GM23248 (cell line): ENCODE results near the gene LRRN2. TPM values are rescaled to one million over a fixed set of nuclear protein-coding genes. Genes with fewer than 3 reads are reported as not detected.

Source experiments
- DNase-seq: peaks from one replicate; pipeline ENCODE4 v3.0.0-alpha.2; 2015
- H2AFZ ChIP-seq: fragments of 200-600 bp; sonication (generic); 2 replicates; pipeline ENCODE4 v1.6.1; 2016; ENCODE audit warnings: antibody characterized with exemption
- H3F3A ChIP-seq: fragments of 200-600 bp; sonication (generic); 2 replicates; pipeline ENCODE4 v1.6.1; 2016; ENCODE audit warnings: mild to moderate bottlenecking, antibody characterized with exemption, mixed run types; ENCODE audit not compliant: insufficient read depth
- H3K27ac ChIP-seq: fragments of 200-600 bp; sonication (generic); 2 replicates; pipeline ENCODE4 v1.5.1; 2016; ENCODE audit warnings: mild to moderate bottlenecking
- H3K27me3 ChIP-seq: fragments of 200-600 bp; sonication (generic); replicated peaks from 2 replicates; pipeline ENCODE4 v1.6.1; 2016; ENCODE audit warnings: mild to moderate bottlenecking; ENCODE audit not compliant: insufficient read depth
- H3K36me3 ChIP-seq: fragments of 200-600 bp; sonication (generic); 2 replicates; pipeline ENCODE4 v1.6.1; 2016; ENCODE audit warnings: low read depth, mild to moderate bottlenecking
- H3K4me1 ChIP-seq: fragments of 200-600 bp; sonication (generic); 2 replicates; pipeline ENCODE4 v1.6.1; 2016; ENCODE audit warnings: mild to moderate bottlenecking; ENCODE audit not compliant: insufficient read depth
- H3K4me2 ChIP-seq: fragments of 200-600 bp; sonication (generic); one replicate; pipeline ENCODE4 v1.6.1; 2016; ENCODE audit warnings: mild to moderate bottlenecking; ENCODE audit not compliant: unreplicated experiment
- H3K4me3 ChIP-seq: fragments of 200-600 bp; sonication (generic); 2 replicates; pipeline ENCODE4 v1.5.1; 2016; ENCODE audit warnings: mild to moderate bottlenecking
- H3K79me2 ChIP-seq: fragments of 200-600 bp; sonication (generic); 2 replicates; pipeline ENCODE4 v1.6.1; 2016; ENCODE audit warnings: mild to moderate bottlenecking; ENCODE audit not compliant: insufficient read depth
- H3K9ac ChIP-seq: fragments of 200-600 bp; sonication (generic); 2 replicates; pipeline ENCODE4 v1.6.1; 2016; ENCODE audit warnings: mild to moderate bottlenecking
- H3K9me2 ChIP-seq: fragments of 200-600 bp; sonication (generic); 2 replicates; pipeline ENCODE4 v1.6.1; 2016; ENCODE audit warnings: mixed run types, mild to moderate bottlenecking, moderate library complexity; ENCODE audit not compliant: insufficient read depth
- H3K9me3 ChIP-seq: fragments of 200-600 bp; sonication (generic); one replicate; pipeline ENCODE4 v1.6.1; 2017; ENCODE audit warnings: low read depth
- H4K20me1 ChIP-seq: fragments of 200-600 bp; sonication (generic); 2 replicates; pipeline ENCODE4 v1.6.0; 2016; ENCODE audit not compliant: insufficient read depth
- EZH2 ChIP-seq: fragments of 200-600 bp; sonication (generic); IDR thresholded peaks from 2 replicates; pipeline ENCODE4 v1.6.1; 2018; ENCODE audit warnings: antibody characterized with exemption, mild to moderate bottlenecking; ENCODE audit not compliant: insufficient read depth, poor library complexity, severe bottlenecking
- EZH2phosphoT487 ChIP-seq: fragments of 200-600 bp; sonication (generic); IDR thresholded peaks from 2 replicates; pipeline ENCODE4 v1.6.1; 2018; ENCODE audit warnings: antibody characterized with exemption, moderate library complexity, mild to moderate bottlenecking, low read depth; ENCODE audit not compliant: insufficient read depth
- WGBS, 2 experiments: methylation state at CpG; one replicate each; pipeline ENCODE4 v1.1.6; 2015 to 2017; ENCODE audit warnings: low lambda C conversion rate in 2 of 2, low coverage in 1 of 2; ENCODE audit errors: missing lambda C conversion rate in 2 of 2; 5-methylcytosine and 5-hydroxymethylcytosine counted together
- in situ Hi-C: fragments of 300-500 bp; cut with MboI; formaldehyde crosslinking; loops from 2 replicates; pipeline ENCODE4 v1.15.0; 2020
- polyA plus RNA-seq: library from polyadenylated mRNA; unstranded; fragments of >200 nt; fragmentation: Nextera tagmentation; extraction: Ambion mirVana; gene quantifications from 2 replicates; pipeline ENCODE4 v1.2.1, GENCODE V29; 2016
- total RNA-seq: library from RNA; depleted of rRNA; stranded (reverse); fragments of >200 nt; shearing (Covaris generic); gene quantifications from 2 replicates; pipeline ENCODE4 v1.2.3, GENCODE V29; 2014

The LRRN2 gene
- total and polyA plus RNA-seq, 2 experiments from 2014 or later, result 0.22 TPM; not detected in 1

- Histone ChIP-seq H3K4me3 (no peak overlapping the region), H3F3A (no peaks in the 10 kb centered on the region), H3K9ac (no peak overlapping the region), H3K36me3 (no peaks in the 10 kb centered on the region), H3K79me2 (no peaks in the 10 kb centered on the region), H3K4me1 (no peaks in the 10 kb centered on the region), H3K4me2 (no peak overlapping the region), H3K27ac (no peak overlapping the region), H3K9me3 (no peaks in the 10 kb centered on the region), H3K27me3 (peaks cover 62% of the 10 kb centered on the region), H4K20me1 (no peaks in the 10 kb centered on the region), H2AFZ (no peak overlapping the region), H3K9me2 (no peaks in the 10 kb centered on the region)
- 59% methylated on average over 6 of the region's 6 CpGs for WGBS, 2 experiments
- no peak for DNase-seq
- TF ChIP-seq EZH2 (no peak), EZH2phosphoT487 (no peak)
- in situ Hi-C loops, result no loop called here
These were observed 77.6 kb downstream of the LRRN2 start for GRCh38 chr1:204607910-204608309.

- H3K79me2 ChIP-seq, result no peaks in the 10 kb centered on the region
- no peak for TF ChIP-seq EZH2
- no peak for TF ChIP-seq EZH2phosphoT487
- H3K4me3 ChIP-seq, result no peak overlapping the region
- H2AFZ ChIP-seq, result no peak overlapping the region
- no peaks in the 10 kb centered on the region for H3F3A ChIP-seq
- 53 to 59% methylated on average over 7 of the region's 7 CpGs for WGBS, 2 experiments
- H3K27ac ChIP-seq, result no peak overlapping the region
- peaks cover 54% of the 10 kb centered on the region for H3K27me3 ChIP-seq
- no peaks in the 10 kb centered on the region for H3K9me3 ChIP-seq
- in situ Hi-C loops, result no loop called here
- H3K9me2 ChIP-seq, result no peaks in the 10 kb centered on the region
- H3K4me1 ChIP-seq, result no peaks in the 10 kb centered on the region
- no peak overlapping the region for H3K4me2 ChIP-seq
- H3K9ac ChIP-seq, result no peak overlapping the region
- no peaks in the 10 kb centered on the region for H3K36me3 ChIP-seq
- DNase-seq, result no peak
- H4K20me1 ChIP-seq, result no peaks in the 10 kb centered on the region
These were observed 79.7 kb downstream of the LRRN2 start for GRCh38 chr1:204605791-204606190.

- DNase-seq, result no peak
- WGBS, 2 experiments, result 49 to 53% methylated on average over 6 of the region's 6 CpGs
- in situ Hi-C loops, result no loop called here
These were observed 82.5 kb downstream of the LRRN2 start for GRCh38 chr1:204602871-204603542.

DNA sequence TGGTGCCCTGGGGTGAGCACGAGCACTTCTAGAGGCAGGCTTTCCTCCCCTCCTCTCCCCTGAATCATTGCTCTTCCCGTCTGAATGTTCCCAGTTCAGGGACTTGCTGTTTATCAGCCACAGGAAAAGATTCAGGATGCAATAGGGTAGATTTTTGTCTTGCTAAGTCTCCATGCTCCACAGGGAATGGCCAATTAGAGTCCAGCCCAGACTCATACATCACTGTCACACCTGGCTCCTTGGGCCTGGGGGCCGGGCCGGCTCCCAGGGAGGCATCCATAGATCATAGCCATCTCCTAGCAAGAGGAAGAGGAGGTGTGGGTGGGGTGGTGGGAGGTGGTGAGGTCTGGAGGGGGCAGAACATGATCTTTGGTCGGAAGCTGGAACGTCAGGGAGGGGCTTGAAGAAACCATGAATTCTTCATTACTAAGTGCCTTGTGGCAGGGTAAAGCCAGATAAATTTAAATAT lies 83.4 kb downstream of the LRRN2 start:
- WGBS, 2 experiments, result 41 to 49% methylated on average over 4 to 6 of the region's 6 CpGs
- Histone ChIP-seq H3K4me1 (no peaks in the 10 kb centered on the region), H3K79me2 (no peaks in the 10 kb centered on the region), H2AFZ (no peak overlapping the region), H3K4me3 (no peak overlapping the region), H3K9ac (no peak overlapping the region), H4K20me1 (no peaks in the 10 kb centered on the region), H3K27me3 (peaks cover 28% of the 10 kb centered on the region), H3K4me2 (no peak overlapping the region), H3F3A (no peaks in the 10 kb centered on the region), H3K9me3 (no peaks in the 10 kb centered on the region), H3K9me2 (no peaks in the 10 kb centered on the region), H3K27ac (no peak overlapping the region), H3K36me3 (no peaks in the 10 kb centered on the region)
- in situ Hi-C loops, result no loop called here
- TF ChIP-seq EZH2phosphoT487 (no peak), EZH2 (no peak)
- no peak for DNase-seq

More at GRCh38 chr1:204602871-204603542, 82.5 kb downstream of the LRRN2 start:
- Histone ChIP-seq H3K4me2 (no peak overlapping the region), H3K9ac (no peak overlapping the region), H3K9me2 (no peaks in the 10 kb centered on the region), H3K79me2 (no peaks in the 10 kb centered on the region), H2AFZ (no peak overlapping the region), H3K36me3 (no peaks in the 10 kb centered on the region), H3K27me3 (peaks cover 35% of the 10 kb centered on the region), H3F3A (no peaks in the 10 kb centered on the region), H3K4me1 (no peaks in the 10 kb centered on the region), H3K27ac (no peak overlapping the region), H3K4me3 (no peak overlapping the region), H4K20me1 (no peaks in the 10 kb centered on the region), H3K9me3 (no peaks in the 10 kb centered on the region)
- TF ChIP-seq EZH2phosphoT487 (no peak), EZH2 (no peak)
